ENCODE results near the gene SIDT1.
"Not testable (repeated sequence)": the region's sequence is repeated elsewhere in the genome, so short reads cannot be mapped to it uniquely, and the experiment has no call there.

SIDT1 gene

DNA sequence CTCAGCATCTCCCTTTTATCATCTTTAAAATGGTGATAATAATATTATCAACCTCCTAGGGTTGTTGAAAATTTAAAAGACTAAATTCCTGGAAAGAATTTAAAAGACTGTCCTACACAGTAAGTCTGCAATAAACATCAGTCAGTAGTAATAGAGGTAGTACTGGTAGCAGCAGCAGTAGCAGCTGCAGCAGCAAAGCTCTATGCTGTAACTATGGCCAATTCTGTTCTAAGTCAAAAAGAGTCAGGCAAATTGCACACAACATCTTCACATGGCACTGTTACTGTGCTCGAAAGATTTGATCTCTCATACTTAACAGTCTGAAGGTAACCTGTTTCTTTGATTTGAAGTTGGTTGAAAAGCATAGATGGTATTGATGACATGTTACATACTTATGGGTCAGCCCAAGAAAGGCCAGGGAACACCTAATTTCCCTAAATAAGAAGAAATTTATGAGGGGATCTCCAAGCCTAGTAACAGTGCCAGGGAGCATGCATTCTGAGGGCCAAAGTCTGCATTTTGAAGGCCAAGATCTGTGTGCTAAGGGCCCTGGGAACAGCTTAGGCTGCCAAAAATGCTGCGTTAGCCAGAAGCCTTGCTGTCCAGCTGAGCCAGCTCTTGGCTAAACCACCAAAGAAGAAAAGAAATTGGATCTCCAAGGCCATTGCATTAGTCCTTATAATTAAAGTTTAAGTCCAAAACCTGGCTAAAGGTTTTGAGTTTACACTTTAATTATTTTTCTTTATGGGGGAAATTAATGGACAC is 68.2 kb downstream of the SIDT1 start:
- DNase-seq, result peak; percentile 48

DNA sequence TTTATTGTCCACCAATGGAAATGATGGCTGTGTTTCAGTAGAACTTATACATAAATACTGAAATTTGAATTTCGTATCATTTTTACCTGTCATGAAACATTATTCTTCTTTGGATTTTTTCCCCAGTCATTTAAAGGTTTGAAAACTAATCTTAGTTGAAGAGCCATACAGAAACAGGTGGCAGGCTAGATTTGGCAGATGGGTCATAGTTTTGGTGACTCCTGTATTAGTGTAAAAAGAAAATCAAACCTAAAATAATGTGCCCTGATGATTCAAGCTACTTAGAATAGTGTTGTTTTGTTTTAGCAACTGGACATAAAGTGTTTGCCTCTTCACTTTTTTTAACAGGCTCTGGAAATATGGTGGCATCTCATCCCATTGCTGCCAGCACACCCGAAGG is 68.9 kb downstream of the SIDT1 start:
- DNase-seq, result no peak

DNA sequence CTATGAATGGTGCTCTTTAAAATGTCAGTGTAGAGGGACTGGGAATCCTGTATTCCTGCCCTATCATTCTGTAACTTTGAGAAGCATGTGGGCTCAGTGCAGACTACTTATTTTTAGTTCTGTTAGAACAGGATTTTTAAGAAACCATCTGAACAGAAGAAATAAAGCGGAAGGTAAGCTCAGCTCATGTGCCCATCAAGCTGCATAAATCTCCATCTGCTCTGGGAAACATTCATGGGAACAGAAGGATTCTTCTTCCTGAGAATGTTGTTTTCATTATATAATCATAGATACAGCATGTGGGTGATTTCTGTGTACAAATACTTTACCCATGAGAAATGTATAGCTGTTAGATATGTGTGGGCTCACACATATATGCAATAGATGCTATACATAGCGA is 69.9 kb downstream of the SIDT1 start:
- DNase-seq, result no peak

DNA sequence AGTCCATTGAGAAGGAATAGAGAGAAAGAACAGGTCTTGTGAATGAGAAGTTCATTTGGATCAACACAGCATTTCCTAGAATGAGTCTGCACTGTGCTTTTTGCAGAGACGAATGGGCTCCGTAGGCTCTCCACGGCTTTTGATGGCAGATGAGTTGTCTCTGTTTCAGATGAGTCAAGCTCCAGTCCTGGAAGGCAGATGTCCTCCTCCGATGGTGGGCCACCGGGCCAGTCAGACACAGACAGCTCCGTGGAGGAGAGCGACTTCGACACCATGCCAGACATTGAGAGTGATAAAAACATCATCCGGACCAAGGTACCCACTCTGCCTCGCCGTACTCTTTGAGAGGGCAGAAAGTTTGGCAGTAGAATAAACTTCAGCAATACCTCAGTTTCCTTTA is 70.5 kb downstream of the SIDT1 start:
- no peak for DNase-seq

DNA sequence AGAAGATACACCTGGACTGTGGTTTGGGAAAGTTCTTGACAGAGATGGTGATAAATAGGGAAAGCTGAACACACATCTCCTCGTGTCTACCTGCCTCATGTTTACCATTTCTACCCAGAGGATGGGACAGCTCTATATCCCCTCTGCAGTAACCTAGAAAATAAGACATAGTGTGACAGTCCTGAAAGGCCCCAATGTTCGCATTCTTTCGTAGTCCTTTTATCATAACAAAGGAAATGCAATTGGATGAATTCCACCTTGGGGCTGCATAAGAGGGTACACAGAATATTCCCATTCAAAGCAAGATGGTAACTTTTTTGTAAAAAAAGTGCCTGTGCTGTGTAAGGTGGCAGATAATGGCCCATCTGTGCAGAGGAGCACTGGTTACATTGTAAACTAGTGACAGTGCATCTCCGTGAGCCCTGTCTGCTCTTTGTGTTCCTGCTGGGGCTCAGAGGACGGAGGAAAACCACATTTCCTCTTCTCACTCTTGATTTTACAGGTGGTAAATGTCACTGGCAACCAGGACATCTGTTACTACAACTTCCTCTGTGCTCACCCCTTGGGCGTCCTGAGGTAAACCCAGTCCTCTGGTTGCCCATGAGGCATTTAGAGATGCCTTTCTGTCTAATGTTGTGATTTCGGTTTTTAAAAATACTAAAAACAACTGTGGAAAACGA is 74.3 kb downstream of the SIDT1 start:
- DNase-seq, result no peak

DNA sequence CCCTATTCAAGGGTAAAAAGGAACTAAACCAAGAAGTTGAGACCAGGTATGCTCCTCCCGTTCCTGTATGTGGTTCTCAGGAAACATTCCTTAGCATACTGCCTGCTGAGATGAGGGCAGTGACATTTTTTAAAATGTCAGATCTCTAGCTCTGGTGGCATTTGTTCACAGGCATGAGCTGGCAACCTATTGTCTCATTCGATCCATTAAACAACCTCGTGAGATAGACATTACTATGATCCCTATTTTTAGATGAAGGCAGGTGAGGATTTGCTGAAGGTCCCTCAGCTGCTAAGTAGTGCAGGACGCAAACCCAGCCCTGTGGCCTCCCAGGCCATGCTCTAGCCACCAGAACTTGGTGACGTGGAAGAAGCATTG is 74.9 kb downstream of the SIDT1 start:
- no peak for DNase-seq

DNA sequence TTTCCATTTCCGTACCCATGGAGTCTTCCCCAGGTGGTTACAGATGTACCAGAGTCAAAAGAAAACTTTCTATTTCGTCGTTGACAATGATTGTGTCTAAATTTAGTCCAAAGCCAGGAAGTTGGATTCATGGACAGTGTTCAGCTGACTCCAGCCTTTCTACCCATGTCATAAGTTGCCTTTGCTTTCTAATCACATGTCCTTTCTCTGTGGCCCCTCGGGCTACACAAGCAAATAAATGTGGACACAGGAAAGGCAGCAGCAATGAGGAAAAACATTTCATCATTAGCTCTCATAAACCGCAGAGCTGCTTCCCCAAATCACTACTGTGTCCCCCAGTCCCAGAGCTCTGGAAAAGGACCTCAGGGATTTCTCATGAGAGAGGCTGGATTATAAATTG is 82.0 kb downstream of the SIDT1 start:
- DNase-seq, result no peak

DNA sequence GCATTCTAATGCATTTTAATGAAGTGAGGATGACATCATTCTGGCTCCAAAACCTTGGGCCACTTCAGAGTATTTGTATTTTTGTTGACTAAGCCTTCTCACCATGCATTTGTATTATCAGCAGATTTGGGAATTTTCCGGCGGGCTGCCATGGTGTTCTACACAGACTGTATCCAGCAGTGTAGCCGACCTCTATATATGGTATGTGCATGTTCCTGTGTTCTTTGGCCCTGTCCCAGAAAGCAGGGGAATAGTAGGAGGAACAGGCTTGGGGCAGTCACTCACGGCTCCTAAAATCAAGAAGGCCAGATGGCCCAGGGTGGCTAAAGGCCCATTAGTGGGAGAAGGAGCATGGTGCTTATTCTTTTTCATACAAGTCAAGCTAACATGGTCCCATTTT is 83.6 kb downstream of the SIDT1 start:
- no peak for DNase-seq

DNA sequence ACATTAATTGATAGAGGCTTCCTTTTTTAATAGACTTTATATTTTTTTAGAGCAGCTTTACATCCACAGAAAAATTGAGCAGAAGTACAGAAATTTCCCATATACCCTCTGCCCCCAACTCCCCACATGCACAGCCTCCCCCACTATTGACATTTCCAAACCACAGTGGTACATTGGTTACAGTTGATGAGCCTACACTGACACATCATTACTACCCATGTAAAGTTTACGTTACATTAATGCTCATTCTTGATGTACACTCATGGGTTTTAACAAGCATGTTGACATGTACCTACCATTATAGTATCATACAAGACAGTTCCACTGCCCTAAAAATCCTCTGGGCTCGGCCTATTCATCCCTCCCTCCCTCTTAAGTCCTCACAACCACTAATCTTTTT is 85.4 kb downstream of the SIDT1 start:
- no peak for DNase-seq

DNA sequence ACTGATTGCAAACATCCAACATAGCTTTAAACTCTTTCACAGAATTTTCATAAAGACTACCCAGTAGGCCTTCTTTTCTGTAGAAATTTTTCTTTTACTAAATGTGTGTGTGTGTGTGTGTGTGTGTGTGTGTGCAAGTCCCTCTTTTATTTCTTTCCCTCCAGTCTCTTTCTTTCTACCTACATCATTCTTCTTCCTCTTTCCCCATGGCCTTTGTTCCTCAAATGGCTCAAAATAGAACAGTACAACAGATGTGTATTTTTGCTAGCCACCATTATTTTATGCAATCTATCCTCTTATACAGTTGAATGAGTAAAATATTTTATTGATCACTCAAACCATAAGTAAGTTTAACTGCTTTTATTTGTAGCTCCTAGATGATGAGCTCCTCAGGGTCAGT is 87.7 kb downstream of the SIDT1 start:
- no peak for DNase-seq

DNA sequence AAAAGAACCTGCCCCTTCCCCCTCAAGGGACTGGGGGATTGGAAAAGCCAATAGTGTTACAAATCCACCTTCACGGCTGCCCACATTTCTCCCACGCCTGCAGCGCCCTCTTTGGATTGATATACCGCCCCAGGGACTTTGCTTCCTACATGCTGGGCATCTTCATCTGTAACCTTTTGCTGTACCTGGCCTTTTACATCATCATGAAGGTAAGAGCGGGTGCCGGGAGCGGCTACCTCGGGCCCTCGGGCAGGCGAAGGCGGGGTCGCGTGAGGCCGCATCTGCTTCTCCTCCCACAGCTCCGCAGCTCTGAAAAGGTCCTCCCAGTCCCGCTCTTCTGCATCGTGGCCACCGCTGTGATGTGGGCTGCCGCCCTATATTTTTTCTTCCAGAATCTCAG is 91.0 kb downstream of the SIDT1 start:
- DNase-seq, result no peak

DNA sequence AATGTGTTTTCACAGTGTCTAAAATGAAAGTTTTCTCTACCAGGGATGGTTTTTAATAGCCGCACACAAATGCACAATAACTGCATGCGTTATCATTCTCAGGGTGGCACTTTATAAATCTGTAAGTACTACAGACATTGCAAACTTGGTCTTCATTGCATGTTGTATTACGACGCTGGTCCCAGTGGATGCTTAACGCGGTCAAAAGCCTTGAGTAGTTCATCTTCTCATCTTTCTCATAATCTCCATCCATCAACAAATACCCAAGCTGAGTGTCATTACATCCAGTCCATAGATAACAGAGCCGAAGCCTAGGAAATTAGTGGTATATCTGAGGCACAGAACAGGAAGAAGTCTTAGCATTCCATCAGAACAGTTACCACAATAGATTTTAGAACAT is 91.5 kb downstream of the SIDT1 start:
- DNase-seq, result no peak

DNA sequence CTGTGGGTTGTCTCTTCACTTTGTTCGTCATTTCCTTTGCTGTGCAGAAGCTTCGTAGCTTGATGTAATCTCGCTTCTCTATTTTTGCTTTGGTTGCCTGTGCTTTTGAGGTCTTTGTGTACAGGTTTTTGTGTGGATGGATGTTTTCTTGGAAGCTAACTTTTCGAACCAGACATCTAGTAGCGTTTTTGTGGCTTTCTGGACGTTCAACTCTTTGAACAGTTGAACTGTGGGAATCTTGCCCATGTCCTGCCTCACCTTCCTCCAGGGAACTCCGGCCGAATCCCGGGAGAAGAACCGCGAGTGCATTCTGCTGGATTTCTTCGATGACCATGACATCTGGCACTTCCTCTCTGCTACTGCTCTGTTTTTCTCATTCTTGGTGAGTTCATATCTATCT is 93.5 kb downstream of the SIDT1 start:
- no peak for DNase-seq

DNA sequence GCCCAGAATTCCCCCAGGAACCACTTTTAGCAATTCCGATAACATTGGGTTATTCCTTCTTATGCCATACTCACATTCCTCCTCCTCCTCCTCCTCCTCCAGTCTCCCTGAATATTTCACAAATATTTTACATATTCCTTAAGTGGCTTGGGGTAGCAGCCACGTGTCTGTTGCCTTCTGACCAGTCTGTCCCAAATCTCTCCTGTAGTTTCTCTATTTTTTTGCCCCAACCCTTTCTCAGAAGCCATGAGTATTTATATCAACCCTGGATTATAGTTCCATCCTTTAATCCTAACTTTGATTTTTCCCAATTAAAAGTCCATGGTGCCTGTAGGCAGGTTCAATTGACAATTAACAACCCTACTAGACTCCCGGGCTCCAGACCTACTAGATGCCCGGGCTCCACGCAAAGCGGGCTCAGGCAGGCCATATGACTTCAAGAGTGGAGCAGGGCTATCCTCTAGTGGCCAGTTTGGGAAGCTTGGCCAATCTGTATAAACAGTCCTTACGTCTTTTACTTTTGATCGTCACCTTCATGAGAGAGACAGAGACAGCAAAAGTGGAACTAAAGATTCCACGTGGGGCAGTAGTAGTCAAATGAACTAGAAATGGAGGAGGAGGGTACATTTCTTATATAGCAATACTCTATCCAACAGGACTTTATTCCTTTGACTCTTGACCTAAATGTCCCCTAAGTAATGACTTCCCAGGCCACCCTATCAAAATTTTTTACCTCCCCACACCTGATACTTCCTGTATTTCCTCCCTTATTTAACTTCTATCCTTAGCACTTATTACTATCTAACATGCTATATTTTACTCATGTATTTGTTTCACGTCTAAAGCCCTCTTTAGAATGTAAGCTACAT is 94.4 kb downstream of the SIDT1 start:
- DNase-seq, result peak; percentile 48

DNA sequence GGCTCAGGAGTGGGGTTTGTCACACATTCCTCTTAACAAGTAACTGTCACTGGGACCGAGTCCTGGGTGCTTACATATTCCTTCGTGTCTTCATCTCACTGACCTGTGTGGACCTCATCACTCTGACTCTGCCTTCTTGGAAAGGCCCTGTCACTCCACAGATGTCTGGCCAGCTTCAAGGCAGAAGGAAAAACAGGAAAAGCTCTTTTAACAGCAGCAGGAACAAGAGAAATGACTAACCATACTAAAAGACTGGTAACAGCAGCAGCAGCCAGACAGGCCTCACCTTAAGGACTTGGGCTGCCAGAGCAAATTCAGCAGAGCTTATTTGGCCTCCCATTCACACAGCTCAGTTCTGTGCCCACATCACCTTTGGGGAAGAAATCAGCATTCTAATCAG is 96.0 kb downstream of the SIDT1 start:
- no peak for DNase-seq

DNA sequence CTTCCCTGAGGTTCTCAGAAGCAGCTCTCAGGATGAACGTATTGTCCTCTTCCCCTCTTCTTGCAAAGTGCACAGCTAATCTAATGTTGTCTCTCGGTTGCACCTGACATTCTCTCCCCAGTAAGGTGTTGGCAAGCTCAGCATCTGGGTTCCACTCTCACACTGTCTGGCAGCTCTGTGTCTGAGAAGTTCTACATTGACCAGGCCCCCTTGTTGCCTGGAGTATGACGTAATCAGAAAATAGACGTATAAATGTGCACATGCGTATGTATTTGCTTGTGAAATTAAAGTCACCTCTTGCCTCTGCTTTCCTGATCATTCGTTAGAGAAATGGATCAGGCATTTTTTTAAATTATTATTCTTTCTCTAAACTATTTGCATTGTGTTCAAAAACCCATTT is 96.4 kb downstream of the SIDT1 start:
- DNase-seq, result no peak

DNA sequence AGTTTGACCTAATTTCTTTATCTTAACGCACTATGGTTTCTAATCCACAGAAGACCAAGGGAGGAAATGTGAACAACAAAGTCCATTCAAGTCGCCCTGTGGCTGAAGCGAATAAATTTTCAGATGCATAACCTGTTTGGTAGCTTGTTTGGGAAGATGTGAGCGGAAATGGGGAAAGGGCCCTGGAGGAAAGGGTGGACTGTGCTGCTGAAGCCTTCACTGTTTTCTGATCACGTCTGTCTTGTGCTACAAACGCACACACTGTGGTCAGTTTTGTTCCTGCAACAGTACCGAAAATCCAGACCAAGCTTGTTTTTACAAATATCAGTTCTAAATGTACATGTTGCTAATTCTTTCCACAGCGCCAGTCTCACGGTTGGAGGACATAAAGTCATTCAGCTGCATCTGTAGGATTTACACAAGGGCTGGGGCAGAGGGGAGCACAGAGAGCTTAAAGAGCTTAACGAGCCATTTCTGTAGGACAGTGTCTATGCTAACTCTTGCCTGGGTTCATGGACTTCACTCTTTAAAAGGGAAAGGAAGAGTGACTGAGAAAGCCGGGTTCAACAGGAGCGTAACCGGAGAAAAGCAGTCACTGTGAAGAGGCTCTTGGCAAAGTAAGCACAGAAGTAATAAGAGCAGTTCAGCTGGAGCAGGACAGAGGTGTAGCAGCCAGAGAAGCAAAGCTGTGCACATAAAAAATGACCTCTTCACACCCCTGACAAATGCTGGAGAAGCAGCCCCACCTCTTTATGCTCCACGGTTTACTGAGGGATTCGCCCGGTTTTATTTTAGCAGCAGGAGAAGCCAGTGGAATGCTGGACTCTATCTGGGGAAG is 97.4 kb downstream of the SIDT1 start:
- DNase-seq, result peak; percentile 84

DNA sequence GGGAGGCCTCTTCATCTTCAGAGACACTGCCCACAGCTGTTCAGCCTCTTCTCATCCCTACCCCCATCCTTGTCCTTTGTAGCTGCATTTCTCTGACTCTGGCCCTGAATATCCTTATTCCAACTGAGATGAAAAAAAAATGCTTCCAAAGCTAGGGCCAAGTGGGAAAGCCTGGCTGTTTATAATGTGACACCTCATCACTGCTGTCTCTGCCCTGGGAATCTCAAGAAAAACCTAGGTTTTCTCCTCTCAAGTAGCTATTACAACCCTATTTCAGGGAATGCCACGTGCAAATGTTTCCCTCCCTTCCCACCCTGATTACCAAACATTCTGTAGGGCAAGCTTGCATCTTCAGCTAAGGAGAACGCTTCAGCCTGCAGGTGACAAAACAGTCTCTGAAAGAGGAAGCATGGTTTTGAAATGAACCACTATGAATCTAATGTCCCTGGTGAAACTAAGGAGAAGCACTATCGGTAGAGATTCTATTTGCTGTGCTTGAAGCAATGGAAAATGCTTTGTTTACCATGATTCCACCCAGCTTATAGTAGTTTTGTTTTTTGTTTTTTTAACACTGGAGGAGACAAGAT is 98.7 kb downstream of the SIDT1 start:
- DNase-seq, result peak; percentile 45

DNA sequence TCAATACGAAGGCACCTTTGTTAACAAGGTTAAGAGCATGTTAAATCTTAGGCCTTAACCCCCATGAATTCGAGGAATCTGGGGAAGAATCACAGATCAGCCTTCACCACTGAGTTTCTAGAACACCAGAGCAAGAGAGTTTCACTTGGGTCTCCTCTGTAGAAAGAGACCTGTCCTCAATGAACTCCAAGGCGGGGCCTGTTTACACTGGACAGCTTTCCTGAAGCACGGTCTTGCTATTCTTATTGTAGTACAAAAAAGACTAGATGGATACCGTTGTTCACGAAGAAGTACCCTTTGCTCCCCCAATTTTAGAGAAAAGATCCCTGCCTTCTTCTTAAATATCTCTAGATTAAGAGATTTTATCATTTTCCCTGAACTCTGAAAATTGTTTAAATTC is 99.2 kb downstream of the SIDT1 start:
- no peak for DNase-seq

DNA sequence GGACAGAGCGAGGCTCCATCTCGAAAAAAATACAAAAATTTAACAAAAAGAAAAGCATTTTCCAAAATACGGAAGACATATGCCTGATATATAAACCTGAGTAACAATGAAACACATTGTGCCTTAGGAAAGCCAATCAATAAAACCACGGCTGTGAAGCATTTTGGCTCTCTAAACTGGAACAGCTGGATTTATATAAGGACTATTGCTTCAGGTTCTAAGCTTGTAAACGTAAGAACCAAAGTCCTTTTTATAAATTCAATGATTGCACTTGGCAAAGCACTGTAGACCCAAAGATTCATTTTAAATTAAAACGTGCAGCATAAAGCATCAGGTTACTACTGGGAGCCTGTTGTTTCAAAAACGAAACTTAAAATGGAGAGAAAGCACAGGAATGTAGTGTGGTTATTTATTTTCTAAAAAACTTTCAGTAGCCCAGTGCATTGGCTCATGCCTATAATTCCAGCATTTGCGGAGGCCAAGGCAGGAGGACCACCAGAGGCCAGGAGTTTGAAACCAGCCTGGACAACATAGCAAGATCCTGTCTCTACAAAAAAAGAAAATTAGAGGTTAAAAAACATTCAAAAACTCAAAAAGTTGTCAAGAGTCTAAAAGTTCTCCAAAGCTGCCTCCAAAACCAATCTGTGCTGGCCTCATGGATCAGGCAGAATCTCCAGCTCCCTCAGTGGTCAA is 102.6 kb downstream of the SIDT1 start:
- no peak for DNase-seq

DNA sequence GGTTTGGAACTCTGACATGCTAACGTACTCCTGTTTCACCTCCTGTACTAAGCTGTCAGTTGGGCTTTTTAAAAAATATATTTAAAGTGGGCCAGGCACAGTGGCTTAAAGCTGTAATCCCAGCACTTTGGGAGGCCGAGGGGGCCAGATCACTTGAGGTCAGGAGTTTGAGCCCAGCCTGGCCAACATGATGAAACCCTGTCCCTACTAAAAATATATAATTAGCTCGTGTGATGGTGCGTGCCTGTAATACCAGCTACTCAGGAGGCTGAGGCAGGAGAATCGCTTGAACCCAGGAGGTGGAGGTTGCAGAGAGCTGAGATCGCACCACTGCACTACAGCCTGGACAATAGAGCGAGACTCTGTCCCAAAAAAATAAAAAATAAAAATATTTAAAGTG is 103.7 kb downstream of the SIDT1 start:
- DNase-seq, result not testable (repeated sequence)

DNA sequence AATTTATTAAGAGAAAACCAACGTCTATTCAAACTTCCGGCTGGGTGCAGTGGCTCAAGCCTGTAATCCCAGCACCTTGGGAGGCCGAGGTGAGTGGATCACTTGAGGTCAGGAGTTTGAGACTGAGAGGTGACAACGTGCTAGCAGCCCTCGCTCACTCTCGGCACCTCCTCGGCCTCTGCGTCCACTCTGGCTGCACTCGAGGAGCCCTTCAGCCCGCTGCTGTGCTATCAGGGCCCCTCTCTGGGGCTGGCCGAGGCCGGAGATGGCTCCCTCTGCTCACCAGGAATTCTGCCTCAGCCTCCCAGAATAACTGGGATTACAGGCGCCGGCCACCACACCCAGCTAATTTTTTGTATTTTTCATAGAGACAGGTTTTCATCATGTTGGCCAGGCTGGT is 105.4 kb downstream of the SIDT1 start:
- no peak for DNase-seq

All from left hindlimb (tissue), 1 donor.